Activated CD8-positive, alpha-beta memory T cell treated with anti-CD3 and anti-CD28 coated beads for 36 hours (primary cell): ENCODE measurements around the gene INTS7. TPM values are rescaled to one million over a fixed set of nuclear protein-coding genes. Genes with fewer than 3 reads are reported as not detected.

Experiments used
- CTCF ChIA-PET: fragments of 350-600 bp; sonication (Branson Sonifier 250); formaldehyde crosslinking; loops from one replicate; lab custom pipeline; 2021; ENCODE audit warnings: antibody characterized with exemption; lab: Charles Lee
- POLR2A ChIA-PET: fragments of 350-600 bp; sonication (Branson Sonifier 250); formaldehyde crosslinking; loops from one replicate; lab custom pipeline; 2021; ENCODE audit warnings: antibody characterized with exemption; lab: Charles Lee
- total RNA-seq, 2 experiments: library from RNA; stranded (reverse); gene quantifications; one replicate each; pipeline ENCODE4 v1.2.3, GENCODE V29; 2021

Gene INTS7
- total RNA-seq: 10 to 100 TPM; 29.8 to 33.4 TPM

- ChIA-PET POLR2A (interaction anchor here (0.6 to 2.6 kb wide), 8 partner anchors 15 to 896 kb away, joined by 3 to 11 read pairs (median 4); no protein-coding TSS in a partner anchor), CTCF (interaction anchor here (0.8 to 4.8 kb wide), 17 partner anchors 9 to 420 kb away, joined by 3 to 29 read pairs (median 4); no protein-coding TSS in a partner anchor)
Measured at GRCh38 chr1:212035123-212035834, at the start of gene INTS7, which contains the start of gene DTL. TSS of gene INTS7 (minus strand) at chr1:212035557. CDS start at chr1:212035437, 120 bp downstream. TSS of gene DTL (plus strand) at chr1:212035748. CDS start at chr1:212035891, 143 bp downstream.

- ChIA-PET POLR2A (no interaction called here), CTCF (no interaction called here)
Measured at GRCh38 chr1:212082765-212083406, 47.5 kb upstream of the INTS7 start.

GRCh38 chr1:212078826-212079225 is 43.5 kb upstream of the INTS7 start:
- CTCF ChIA-PET: no interaction called here
- POLR2A ChIA-PET: no interaction called here

- ChIA-PET POLR2A (no interaction called here), CTCF (interaction anchor here (0.6 to 1.3 kb wide), 3 partner anchors 14 to 379 kb away, joined by 3 to 4 read pairs (median 3); no protein-coding TSS in a partner anchor)
Measured at GRCh38 chr1:212077028-212077427, 41.7 kb upstream of the INTS7 start.

- ChIA-PET POLR2A (no interaction called here), CTCF (interaction anchor here (1.0 kb wide), 1 partner anchor 158 kb away, joined by 3 read pairs; no protein-coding TSS in a partner anchor)
Measured at GRCh38 chr1:212074856-212075255, 39.5 kb upstream of the INTS7 start.

- POLR2A ChIA-PET: no interaction called here
Measured at GRCh38 chr1:212074313-212074712, 39.0 kb upstream of the INTS7 start.

GRCh38 chr1:212073490-212073889 is 38.1 kb upstream of the INTS7 start:
- ChIA-PET CTCF (interaction anchor here (1.4 kb wide), 1 partner anchor 38 kb away, joined by 3 read pairs; the partner anchor contains the start of genes DTL and INTS7), POLR2A (no interaction called here)

More at GRCh38 chr1:212074313-212074712, 39.0 kb upstream of the INTS7 start:
- CTCF ChIA-PET: interaction anchor here (1.0 kb wide), 1 partner anchor 158 kb away, joined by 3 read pairs; no protein-coding TSS in a partner anchor

- ChIA-PET POLR2A (interaction anchor here (0.7 to 0.9 kb wide), 2 partner anchors 37 to 422 kb away, joined by 4 to 5 read pairs; partner anchors contain the start of genes DTL and INTS7), CTCF (interaction anchor here (0.6 to 2.9 kb wide), 3 partner anchors 36 to 384 kb away, joined by 3 to 18 read pairs (median 3); partner anchors contain the start of genes DTL and INTS7)
Measured at GRCh38 chr1:212072047-212072446, 36.7 kb upstream of the INTS7 start.

GRCh38 chr1:212070720-212071302 is 35.5 kb upstream of the INTS7 start:
- CTCF ChIA-PET: interaction anchor here (0.6 to 2.9 kb wide), 8 partner anchors 36 to 386 kb away, joined by 3 to 18 read pairs (median 6); partner anchors contain the start of genes DTL and INTS7
- POLR2A ChIA-PET: interaction anchor here (0.6 kb wide), 1 partner anchor 148 kb away, joined by 8 read pairs; no protein-coding TSS in a partner anchor

- POLR2A ChIA-PET: no interaction called here
- CTCF ChIA-PET: no interaction called here
Measured at GRCh38 chr1:212067787-212068186, 32.4 kb upstream of the INTS7 start.

- ChIA-PET POLR2A (no interaction called here), CTCF (interaction anchor here (0.7 to 1.7 kb wide), 9 partner anchors 8 to 393 kb away, joined by 3 to 7 read pairs (median 4); no protein-coding TSS in a partner anchor)
Measured at GRCh38 chr1:212062832-212063438, 27.6 kb upstream of the INTS7 start.

- CTCF ChIA-PET: interaction anchor here (0.7 to 1.2 kb wide), 2 partner anchors 23 to 208 kb away, joined by 3 to 4 read pairs; no protein-coding TSS in a partner anchor
- POLR2A ChIA-PET: no interaction called here
Measured at GRCh38 chr1:212060632-212061472, 25.5 kb upstream of the INTS7 start.

- ChIA-PET POLR2A (no interaction called here), CTCF (interaction anchor here (0.7 to 1.4 kb wide), 2 partner anchors 8 to 321 kb away, joined by 4 to 6 read pairs; no protein-coding TSS in a partner anchor)
Measured at GRCh38 chr1:212055333-212055732, 20.0 kb upstream of the INTS7 start.

GRCh38 chr1:212053993-212054392 is 18.6 kb upstream of the INTS7 start:
- CTCF ChIA-PET: interaction anchor here (0.7 to 1.4 kb wide), 2 partner anchors 9 to 561 kb away, joined by 3 to 4 read pairs; no protein-coding TSS in a partner anchor
- POLR2A ChIA-PET: no interaction called here

GRCh38 chr1:212045981-212046380 is 10.6 kb upstream of the INTS7 start:
- POLR2A ChIA-PET: no interaction called here
- CTCF ChIA-PET: no interaction called here

- POLR2A ChIA-PET: no interaction called here
Measured at GRCh38 chr1:212044851-212045250, 9.5 kb upstream of the INTS7 start.

GRCh38 chr1:212042436-212042835 is 7.1 kb upstream of the INTS7 start:
- ChIA-PET POLR2A (no interaction called here), CTCF (no interaction called here)

More at GRCh38 chr1:212044851-212045250, 9.5 kb upstream of the INTS7 start:
- CTCF ChIA-PET: interaction anchor here (1.0 kb wide), 1 partner anchor 10 kb away, joined by 5 read pairs; the partner anchor contains the start of genes DTL and INTS7
